H7 (cell line): ENCODE measurements around the gene MAPK7. TPM values are rescaled to one million over a fixed set of nuclear protein-coding genes. Genes with fewer than 3 reads are reported as not detected.

Experiments
- DNase-seq: peaks from one replicate; pipeline ENCODE4 v3.0.0; 2012
- H3K27me3 ChIP-seq: 2 replicates; pipeline ENCODE4 v1.6.0; 2011; ENCODE audit warnings: mild to moderate bottlenecking, low read length; ENCODE audit not compliant: control insufficient read depth, insufficient read depth
- H3K36me3 ChIP-seq: replicated peaks from 2 replicates; pipeline ENCODE4 v1.5.1; 2011; ENCODE audit warnings: low read length; ENCODE audit not compliant: control insufficient read depth, insufficient read depth
- H3K4me3 ChIP-seq: 2 replicates; pipeline ENCODE4 v1.5.1; 2011; ENCODE audit warnings: low read depth, mild to moderate bottlenecking, control low read depth, low read length, moderate library complexity; ENCODE audit not compliant: insufficient read depth
- total RNA-seq: library from RNA; depleted of rRNA; stranded (reverse); fragments of >200 nt; shearing (Covaris generic); gene quantifications from 2 replicates; pipeline ENCODE4 v1.2.3, GENCODE V29; 2014

The MAPK7 gene
- total RNA-seq, 1 experiment from 2014 or later: 26.1 TPM

DNA sequence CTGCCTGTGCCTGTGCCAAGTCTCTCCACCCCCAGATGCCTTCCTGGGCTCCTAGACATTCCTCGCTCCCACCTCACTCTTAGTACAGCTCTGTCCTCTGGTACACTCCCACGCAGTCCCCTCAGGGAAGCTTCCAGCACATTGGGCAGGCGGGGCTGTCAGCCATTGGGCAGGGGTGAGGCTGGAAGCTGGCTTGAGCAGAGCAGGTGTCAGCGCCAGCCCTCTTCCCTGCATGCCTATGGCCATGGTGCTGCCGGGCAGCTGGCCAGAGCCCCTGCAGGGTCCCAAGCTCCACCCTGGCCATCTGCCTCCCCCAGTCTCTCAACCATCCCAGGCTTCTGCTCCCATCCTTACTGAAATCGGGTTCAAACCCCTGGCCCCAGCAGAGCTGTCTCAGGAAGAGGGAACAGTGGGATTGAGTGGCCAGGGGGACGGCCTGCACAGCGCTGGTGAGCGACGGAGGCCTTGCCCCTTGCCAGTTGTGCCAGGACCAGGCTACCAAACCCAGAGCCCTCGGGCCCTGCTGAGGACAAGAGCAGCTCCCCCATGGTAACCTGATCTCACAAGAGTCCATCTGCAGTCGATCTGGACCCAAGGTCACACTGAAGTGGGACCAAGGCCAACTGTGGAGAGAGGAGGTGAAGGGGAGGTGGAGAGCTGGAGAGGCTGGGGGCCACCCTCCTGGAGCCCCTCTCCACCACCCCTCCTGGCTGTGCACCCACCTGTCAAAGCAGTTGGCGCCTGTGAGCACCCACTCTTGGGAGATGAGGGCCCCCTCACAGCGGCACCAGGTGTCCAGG lies 13.4 kb upstream of the MAPK7 start:
- Histone ChIP-seq H3K36me3 (no peaks in the 10 kb centered on the region), H3K27me3 (no peaks in the 10 kb centered on the region), H3K4me3 (no peak overlapping the region)
- DNase-seq: no peak

- DNase-seq: no peak
- no peaks in the 10 kb centered on the region for H3K27me3 ChIP-seq
- H3K4me3 ChIP-seq: no peak overlapping the region
- H3K36me3 ChIP-seq: no peaks in the 10 kb centered on the region
Measured at GRCh38 chr17:19365499-19365817, 12.8 kb upstream of the MAPK7 start.

DNA sequence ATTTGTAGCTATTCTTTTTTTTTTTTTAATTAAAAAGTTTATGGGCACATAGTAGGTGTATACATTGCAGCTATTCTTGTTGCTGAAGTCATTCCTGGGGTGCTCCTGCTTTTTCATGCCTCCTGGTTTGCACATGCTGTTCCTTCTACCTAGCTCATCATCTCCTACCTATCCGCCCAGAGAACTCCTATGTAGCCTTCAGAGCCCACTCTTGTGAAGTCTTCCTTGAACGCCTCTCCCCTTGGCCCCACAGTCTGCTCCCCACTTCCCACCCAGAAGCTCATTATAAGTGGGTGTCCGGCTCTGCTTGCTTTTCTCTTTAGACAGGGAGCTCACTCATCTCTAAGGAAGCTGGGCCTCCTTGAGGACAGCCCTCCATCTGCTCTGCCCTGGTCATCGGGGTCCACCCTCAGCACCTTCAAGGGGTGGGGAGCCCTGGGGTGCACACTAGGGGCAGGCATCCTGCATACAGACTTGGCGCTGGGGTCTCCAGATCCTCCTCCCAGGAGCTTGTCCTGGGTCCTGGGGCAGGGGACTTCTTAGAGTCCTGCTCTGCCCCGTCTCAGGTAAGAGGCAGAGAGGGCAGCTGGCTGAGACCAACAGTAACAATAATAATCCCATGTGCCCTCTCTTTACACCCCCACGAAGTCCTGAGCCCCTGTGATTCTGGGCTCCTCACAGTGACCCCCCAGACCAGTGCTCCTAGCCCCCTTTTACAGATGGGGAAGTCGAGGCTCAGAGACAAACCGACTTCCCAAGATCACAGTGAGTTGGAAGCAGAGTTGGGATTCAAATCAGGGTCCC lies 12.3 kb upstream of the MAPK7 start:
- H3K27me3 ChIP-seq: no peaks in the 10 kb centered on the region
- no peaks in the 10 kb centered on the region for H3K36me3 ChIP-seq
- DNase-seq: no peak
- no peak overlapping the region for H3K4me3 ChIP-seq

- H3K27me3 ChIP-seq: no peaks in the 10 kb centered on the region
- no peak for DNase-seq
Measured at GRCh38 chr17:19366637-19366972, 11.7 kb upstream of the MAPK7 start.

DNA sequence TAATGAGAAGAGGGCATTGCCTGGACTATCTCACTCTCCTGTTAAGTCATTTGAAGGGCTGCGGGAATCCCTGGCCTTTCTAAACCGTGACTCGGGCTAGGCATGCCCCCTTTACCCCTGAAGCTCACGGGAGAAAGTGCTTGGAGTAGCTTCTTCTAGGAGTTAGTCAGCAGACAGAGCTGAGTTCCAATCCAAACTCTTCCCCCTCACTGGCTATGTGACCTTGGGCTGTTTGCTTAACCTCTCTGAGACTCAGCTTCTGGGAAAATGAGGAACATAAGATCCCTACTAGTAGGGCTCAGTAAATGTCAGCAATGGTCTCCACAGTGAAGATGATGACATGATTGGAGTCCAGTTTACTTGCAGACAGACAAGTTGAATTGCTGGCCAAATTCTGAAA lies 10.1 kb upstream of the MAPK7 start:
- no peaks in the 10 kb centered on the region for H3K27me3 ChIP-seq
- 0 out of 2 replicates have a peak, but pooled peaks cover 1% of the 10 kb centered on the region for H3K36me3 ChIP-seq
- DNase-seq: no peak
- no peak overlapping the region for H3K4me3 ChIP-seq

More at GRCh38 chr17:19366637-19366972, 11.7 kb upstream of the MAPK7 start:
- Histone ChIP-seq H3K4me3 (no peak overlapping the region), H3K36me3 (0 out of 2 replicates have a peak, but pooled peaks cover 1% of the 10 kb centered on the region)

DNA sequence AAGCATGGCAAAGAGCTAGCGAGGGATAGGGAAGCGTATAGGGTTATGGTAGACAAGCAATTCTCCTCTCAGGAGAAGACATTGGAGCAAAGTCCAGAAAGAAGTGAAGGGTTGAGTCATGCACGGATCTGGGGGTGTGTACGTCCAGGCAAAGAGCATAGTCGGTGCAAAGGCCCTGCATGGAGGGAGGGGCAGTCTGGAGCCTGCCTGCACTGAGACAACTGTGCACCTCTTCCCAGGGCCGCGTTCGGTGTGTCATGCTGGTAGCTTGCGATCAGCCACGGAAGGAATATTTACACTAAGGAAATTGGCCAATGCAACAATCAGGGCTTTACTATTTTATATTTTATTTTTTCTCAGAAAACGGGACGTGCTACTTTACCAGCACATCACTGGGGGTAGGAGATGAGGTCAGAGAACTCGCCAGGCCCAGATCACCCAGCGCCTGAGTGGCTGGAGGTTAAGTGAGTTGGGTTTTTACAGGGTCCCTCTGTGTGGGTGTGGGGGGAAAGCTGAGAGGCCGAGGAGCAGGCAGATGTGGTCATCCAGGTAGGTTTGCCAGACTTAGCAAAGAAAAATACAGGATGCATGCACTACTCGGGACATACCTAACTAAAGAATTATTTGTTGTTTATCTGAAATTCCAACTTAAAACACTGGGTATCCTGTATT lies 9.1 kb upstream of the MAPK7 start:
- Histone ChIP-seq H3K36me3 (0 out of 2 replicates have a peak, but pooled peaks cover 1% of the 10 kb centered on the region), H3K4me3 (no peak overlapping the region), H3K27me3 (no peaks in the 10 kb centered on the region)
- no peak for DNase-seq

GRCh38 chr17:19369846-19370492 lies 8.3 kb upstream of the MAPK7 start:
- DNase-seq: no peak
- Histone ChIP-seq H3K27me3 (no peaks in the 10 kb centered on the region), H3K4me3 (no peak overlapping the region), H3K36me3 (0 out of 2 replicates have a peak, but pooled peaks cover 1% of the 10 kb centered on the region)

GRCh38 chr17:19370493-19370960 lies 7.8 kb upstream of the MAPK7 start:
- H3K36me3 ChIP-seq: 0 out of 2 replicates have a peak, but pooled peaks cover 1% of the 10 kb centered on the region
- H3K4me3 ChIP-seq: no peak overlapping the region
- DNase-seq: no peak
- H3K27me3 ChIP-seq: no peaks in the 10 kb centered on the region

- no peaks in the 10 kb centered on the region for H3K27me3 ChIP-seq
- DNase-seq: no peak
- 0 out of 2 replicates have a peak, but pooled peaks cover 1% of the 10 kb centered on the region for H3K36me3 ChIP-seq
- no peak overlapping the region for H3K4me3 ChIP-seq
Measured at GRCh38 chr17:19371259-19372010, 6.9 kb upstream of the MAPK7 start.

DNA sequence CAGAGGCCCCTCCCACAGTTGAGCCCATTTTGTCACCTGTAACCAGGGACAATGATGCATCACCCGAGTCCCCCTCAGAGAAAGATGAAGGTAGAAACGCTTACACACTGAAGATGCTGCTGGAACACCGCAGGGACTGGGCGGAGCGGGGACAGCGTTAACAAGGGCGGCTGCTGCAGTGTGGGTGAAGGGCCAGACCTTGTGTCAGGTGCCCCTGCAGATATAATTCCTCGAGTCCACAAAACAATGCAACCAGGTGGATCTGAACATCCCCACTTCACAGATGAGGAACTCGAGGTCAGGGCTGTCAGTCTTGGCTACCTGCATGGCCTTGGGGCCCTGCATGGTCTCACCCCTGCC lies 6.3 kb upstream of the MAPK7 start:
- Histone ChIP-seq H3K4me3 (no peak overlapping the region), H3K36me3 (0 out of 2 replicates have a peak, but pooled peaks cover 1% of the 10 kb centered on the region), H3K27me3 (no peaks in the 10 kb centered on the region)
- DNase-seq: no peak

DNA sequence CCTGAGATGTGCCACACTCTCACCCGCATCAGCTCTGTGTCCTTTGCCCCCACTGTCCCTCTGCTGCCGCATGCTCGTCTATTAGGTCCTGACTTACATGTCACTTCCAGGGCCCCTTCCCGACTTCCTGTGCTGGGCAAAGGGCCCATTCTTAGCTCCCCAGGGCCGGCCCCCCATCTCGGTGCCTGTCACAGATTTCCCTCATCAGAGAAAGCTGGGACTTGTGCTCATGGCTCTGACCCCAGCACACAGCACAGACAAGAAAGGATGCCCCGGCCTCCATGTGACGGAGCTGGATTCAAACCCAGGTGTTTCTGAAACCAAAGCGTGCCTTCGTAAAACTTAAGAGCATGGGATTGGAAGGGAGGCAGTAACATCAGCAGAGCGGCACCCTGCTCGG lies 5.9 kb upstream of the MAPK7 start:
- H3K27me3 ChIP-seq: no peaks in the 10 kb centered on the region
- DNase-seq: no peak
- 0 out of 2 replicates have a peak, but pooled peaks cover 1% of the 10 kb centered on the region for H3K36me3 ChIP-seq
- H3K4me3 ChIP-seq: no peak overlapping the region

DNA sequence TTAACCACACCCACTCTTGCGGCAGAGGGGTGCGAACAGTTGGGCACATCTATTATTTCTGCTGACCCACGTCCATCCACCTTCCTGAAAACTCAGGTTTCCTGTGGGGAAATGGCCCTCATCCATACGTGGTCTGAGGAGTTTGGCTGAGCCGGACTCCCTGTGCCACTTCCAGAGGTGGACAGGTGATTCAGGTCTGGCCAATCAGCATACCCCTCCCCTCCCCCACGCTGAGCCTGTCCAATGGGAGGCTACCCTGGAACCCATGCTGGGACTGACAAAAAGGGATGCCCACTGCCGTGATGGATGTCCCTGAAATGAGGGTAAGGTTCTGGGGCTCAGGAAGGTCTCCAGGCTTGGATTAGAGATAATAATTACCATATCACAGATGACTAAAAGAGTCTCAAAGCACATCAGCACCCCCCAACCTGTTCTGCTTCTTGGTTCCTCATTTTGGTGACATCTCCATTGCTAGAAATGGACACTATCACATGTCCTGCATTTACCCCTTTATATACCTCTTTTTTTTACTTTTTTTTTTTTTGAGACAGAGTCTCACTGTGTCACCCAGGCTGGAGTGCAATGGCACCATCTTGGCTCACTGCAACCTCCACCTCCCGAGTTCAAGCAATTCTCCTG lies 5.3 kb upstream of the MAPK7 start:
- no peaks in the 10 kb centered on the region for H3K27me3 ChIP-seq
- H3K4me3 ChIP-seq: no peak overlapping the region
- H3K36me3 ChIP-seq: 0 out of 2 replicates have a peak, but pooled peaks cover 1% of the 10 kb centered on the region
- DNase-seq: no peak

DNA sequence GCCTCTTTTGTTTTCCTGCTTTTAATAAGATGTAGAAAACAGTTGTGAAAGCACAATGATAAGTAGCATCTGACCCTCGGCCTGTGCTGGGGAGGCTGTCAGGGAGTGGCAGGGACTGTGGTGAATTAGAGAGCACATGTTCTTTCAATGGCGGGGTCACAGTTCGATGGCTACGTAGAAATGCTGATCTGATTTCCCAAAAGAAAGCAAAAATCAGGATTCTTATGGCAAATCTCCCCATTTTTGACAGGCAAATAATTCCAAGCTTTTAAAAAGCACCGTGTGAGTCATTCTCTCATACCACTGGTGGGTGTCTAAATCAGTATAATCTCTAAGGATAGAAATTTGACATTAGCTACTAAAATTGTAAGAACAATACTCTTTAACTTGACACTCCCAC lies 4.2 kb upstream of the MAPK7 start:
- Histone ChIP-seq H3K36me3 (0 out of 2 replicates have a peak, but pooled peaks cover 1% of the 10 kb centered on the region), H3K4me3 (no peak overlapping the region), H3K27me3 (no peaks in the 10 kb centered on the region)
- no peak for DNase-seq
